ENCODE measurements around the gene HSH2D.
"Not testable (repeated sequence)": the region's sequence is repeated elsewhere in the genome, so short reads cannot be mapped to it uniquely, and the experiment has no call there.

Gene HSH2D

DNA sequence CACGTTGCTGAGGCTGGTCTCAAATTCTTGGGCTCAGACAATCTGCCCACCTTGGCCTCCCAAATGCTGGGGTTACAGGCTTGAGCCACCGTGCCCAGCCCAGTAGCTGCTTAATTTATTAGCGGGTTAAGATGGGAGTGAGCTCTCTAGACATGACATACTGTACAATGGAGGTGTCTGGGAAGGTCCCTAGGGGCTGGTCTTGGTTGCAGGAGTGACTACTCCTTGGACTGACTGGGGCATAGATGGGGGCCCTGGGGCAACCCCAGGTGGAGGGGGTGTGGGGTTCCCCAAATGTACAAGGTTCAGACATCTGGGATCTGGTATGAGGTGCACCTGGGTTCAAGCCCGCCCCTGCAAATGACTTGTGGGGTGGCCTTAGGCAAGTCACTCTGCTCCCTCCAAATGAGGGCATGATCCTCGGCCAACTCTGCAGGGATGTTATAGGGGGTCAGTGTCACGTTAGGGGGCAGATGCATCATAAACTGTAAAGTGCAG, 17.0 kb downstream of the HSH2D start:
- no peaks in the 10 kb centered on the region for H3K9me3 ChIP-seq (ENCODE audit: control insufficient read depth, low read length)
- H3K4me3 ChIP-seq (ENCODE audit: low read length): no peak overlapping the region
- H3K4me1 ChIP-seq (ENCODE audit: control insufficient read depth, insufficient read depth, low read length): peaks cover 6% of the 10 kb centered on the region
- peaks cover 6% of the 10 kb centered on the region for H3K27me3 ChIP-seq (replicated peaks; ENCODE audit: control insufficient read depth, insufficient read depth, low read length)
- H3K9ac ChIP-seq (ENCODE audit: low read length): no peak overlapping the region
- H3K36me3 ChIP-seq (ENCODE audit: control insufficient read depth, insufficient read depth, low read length, severe bottlenecking): no peaks in the 10 kb centered on the region
- no peak for DNase-seq (ENCODE audit: low read depth)

GRCh38 chr19:16160943-16161560, 17.6 kb downstream of the HSH2D start:
- DNase-seq (ENCODE audit: low read depth): peak; percentile 57
- no peak overlapping the region for H3K4me3 ChIP-seq (ENCODE audit: low read length)
- H3K36me3 ChIP-seq (ENCODE audit: control insufficient read depth, insufficient read depth, low read length, severe bottlenecking): no peaks in the 10 kb centered on the region
- H3K4me1 ChIP-seq (ENCODE audit: control insufficient read depth, insufficient read depth, low read length): peaks cover 6% of the 10 kb centered on the region
- H3K9ac ChIP-seq (ENCODE audit: low read length): no peak overlapping the region
- no peaks in the 10 kb centered on the region for H3K9me3 ChIP-seq (ENCODE audit: control insufficient read depth, low read length)
- H3K27me3 ChIP-seq (replicated peaks; ENCODE audit: control insufficient read depth, insufficient read depth, low read length): no peaks in the 10 kb centered on the region

DNA sequence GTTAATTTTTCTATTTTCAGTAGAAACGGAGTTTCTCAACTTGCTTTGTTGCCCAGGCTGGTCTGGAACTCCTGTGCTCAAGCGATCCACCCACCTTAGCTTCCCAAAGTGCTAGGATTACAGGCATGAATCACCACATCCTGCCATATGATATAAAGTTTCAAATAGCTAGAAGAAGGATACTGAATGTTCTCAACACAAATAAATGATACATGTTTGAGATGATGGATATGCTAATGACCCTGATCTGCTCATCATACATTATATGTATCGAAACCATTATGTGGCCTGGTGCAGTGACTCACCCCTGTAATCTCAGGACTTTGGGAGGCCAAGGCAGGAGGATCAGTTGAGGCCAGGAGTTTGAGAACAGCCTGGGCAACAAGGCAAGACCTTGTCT, 18.4 kb downstream of the HSH2D start:
- Histone ChIP-seq H3K4me3 (ENCODE audit: low read length) (no peak overlapping the region), H3K4me1 (ENCODE audit: control insufficient read depth, insufficient read depth, low read length) (peaks cover 6% of the 10 kb centered on the region), H3K9me3 (ENCODE audit: control insufficient read depth, low read length) (no peaks in the 10 kb centered on the region), H3K9ac (ENCODE audit: low read length) (no peak overlapping the region), H3K36me3 (ENCODE audit: control insufficient read depth, insufficient read depth, low read length, severe bottlenecking) (no peaks in the 10 kb centered on the region), H3K27me3 (replicated peaks; ENCODE audit: control insufficient read depth, insufficient read depth, low read length) (no peaks in the 10 kb centered on the region)
- peak; percentile 67 for DNase-seq (ENCODE audit: low read depth)

GRCh38 chr19:16164222-16164890, 20.9 kb downstream of the HSH2D start:
- no peaks in the 10 kb centered on the region for H3K36me3 ChIP-seq (ENCODE audit: control insufficient read depth, insufficient read depth, low read length, severe bottlenecking)
- H3K9me3 ChIP-seq (ENCODE audit: control insufficient read depth, low read length): no peaks in the 10 kb centered on the region
- H3K9ac ChIP-seq (ENCODE audit: low read length): no peak overlapping the region
- H3K4me1 ChIP-seq (ENCODE audit: control insufficient read depth, insufficient read depth, low read length): peaks cover 6% of the 10 kb centered on the region
- DNase-seq (ENCODE audit: low read depth): no peak
- no peaks in the 10 kb centered on the region for H3K27me3 ChIP-seq (replicated peaks; ENCODE audit: control insufficient read depth, insufficient read depth, low read length)
- no peak overlapping the region for H3K4me3 ChIP-seq (ENCODE audit: low read length)

DNA sequence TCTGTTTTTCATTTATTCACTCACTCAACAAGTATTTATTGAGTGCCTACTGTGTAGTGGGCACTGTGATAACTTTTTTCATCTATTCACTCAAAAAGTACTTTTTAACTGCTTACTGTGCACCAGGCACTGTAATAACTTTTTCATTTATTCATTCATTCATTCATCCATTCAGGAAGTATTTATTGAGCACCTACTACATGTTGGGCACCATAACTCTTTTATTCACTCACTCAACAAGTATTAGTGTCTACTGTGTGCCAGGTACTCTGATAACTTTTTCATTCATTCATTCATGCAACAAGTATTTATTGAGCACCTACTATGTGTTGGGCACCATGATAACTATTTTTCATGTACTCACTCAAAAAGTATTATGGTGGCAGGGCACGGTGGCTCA, 22.9 kb downstream of the HSH2D start:
- H3K9me3 ChIP-seq (ENCODE audit: control insufficient read depth, low read length): no peaks in the 10 kb centered on the region
- H3K9ac ChIP-seq (ENCODE audit: low read length): no peak overlapping the region
- H3K4me1 ChIP-seq (ENCODE audit: control insufficient read depth, insufficient read depth, low read length): peaks cover under 1% of the 10 kb centered on the region
- no peaks in the 10 kb centered on the region for H3K36me3 ChIP-seq (ENCODE audit: control insufficient read depth, insufficient read depth, low read length, severe bottlenecking)
- H3K4me3 ChIP-seq (ENCODE audit: low read length): no peak overlapping the region
- no peak for DNase-seq (ENCODE audit: low read depth)
- H3K27me3 ChIP-seq (replicated peaks; ENCODE audit: control insufficient read depth, insufficient read depth, low read length): peaks cover 4% of the 10 kb centered on the region

DNA sequence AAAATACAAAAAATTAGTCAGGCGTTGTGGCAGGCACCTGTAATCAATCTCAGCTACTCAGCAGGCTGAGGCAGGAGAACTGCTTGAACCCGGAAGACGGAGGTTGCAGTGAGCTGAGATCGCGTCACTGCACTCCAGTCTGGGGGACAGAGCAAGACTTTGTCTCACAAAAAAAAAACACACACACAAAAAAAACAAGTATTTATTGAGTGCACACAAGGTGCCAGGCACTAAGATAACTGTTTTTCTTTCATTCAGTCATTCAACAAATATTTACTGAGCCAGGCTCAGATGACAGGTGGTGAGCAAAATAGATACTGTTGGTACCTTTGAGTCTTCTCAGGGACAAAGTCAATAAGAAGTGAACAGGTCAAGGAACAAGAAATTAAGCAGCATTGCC, 23.6 kb downstream of the HSH2D start:
- no peak for DNase-seq (ENCODE audit: low read depth)
- peaks cover 6% of the 10 kb centered on the region for H3K27me3 ChIP-seq (replicated peaks; ENCODE audit: control insufficient read depth, insufficient read depth, low read length)
- H3K9me3 ChIP-seq (ENCODE audit: control insufficient read depth, low read length): no peaks in the 10 kb centered on the region
- H3K36me3 ChIP-seq (ENCODE audit: control insufficient read depth, insufficient read depth, low read length, severe bottlenecking): no peaks in the 10 kb centered on the region
- no peak overlapping the region for H3K4me3 ChIP-seq (ENCODE audit: low read length)
- H3K4me1 ChIP-seq (ENCODE audit: control insufficient read depth, insufficient read depth, low read length): no peaks in the 10 kb centered on the region
- no peak overlapping the region for H3K9ac ChIP-seq (ENCODE audit: low read length)

GRCh38 chr19:16168465-16169081, 25.1 kb downstream of the HSH2D start:
- Histone ChIP-seq H3K9me3 (ENCODE audit: control insufficient read depth, low read length) (no peaks in the 10 kb centered on the region), H3K4me1 (ENCODE audit: control insufficient read depth, insufficient read depth, low read length) (no peaks in the 10 kb centered on the region), H3K9ac (ENCODE audit: low read length) (no peak overlapping the region), H3K27me3 (replicated peaks; ENCODE audit: control insufficient read depth, insufficient read depth, low read length) (peaks cover 6% of the 10 kb centered on the region), H3K4me3 (ENCODE audit: low read length) (no peak overlapping the region), H3K36me3 (ENCODE audit: control insufficient read depth, insufficient read depth, low read length, severe bottlenecking) (no peaks in the 10 kb centered on the region)
- no peak for DNase-seq (ENCODE audit: low read depth)

DNA sequence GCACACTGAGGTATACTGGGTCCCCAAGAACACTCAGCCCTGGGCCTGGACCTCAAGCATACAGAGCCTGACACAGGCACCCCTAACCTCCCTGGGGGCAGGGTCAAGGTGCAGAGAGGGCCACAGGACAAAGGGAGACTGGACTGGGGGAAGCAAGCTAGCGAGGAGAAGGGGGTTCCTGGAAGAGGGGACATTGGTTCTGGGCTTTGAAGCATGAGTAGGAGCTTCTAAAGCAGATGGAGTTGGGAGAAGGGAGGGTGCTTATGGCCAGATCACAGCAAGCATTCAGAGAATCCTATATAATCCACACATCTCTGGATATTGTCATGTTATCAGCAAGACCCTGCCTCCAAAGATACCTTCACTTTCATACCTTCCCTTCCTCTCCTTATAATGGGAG, 26.6 kb downstream of the HSH2D start:
- Histone ChIP-seq H3K9ac (ENCODE audit: low read length) (no peak overlapping the region), H3K4me3 (ENCODE audit: low read length) (no peak overlapping the region), H3K27me3 (replicated peaks; ENCODE audit: control insufficient read depth, insufficient read depth, low read length) (peaks cover 6% of the 10 kb centered on the region), H3K9me3 (ENCODE audit: control insufficient read depth, low read length) (peaks cover under 1% of the 10 kb centered on the region), H3K36me3 (ENCODE audit: control insufficient read depth, insufficient read depth, low read length, severe bottlenecking) (no peaks in the 10 kb centered on the region), H3K4me1 (ENCODE audit: control insufficient read depth, insufficient read depth, low read length) (no peaks in the 10 kb centered on the region)
- no peak for DNase-seq (ENCODE audit: low read depth)

DNA sequence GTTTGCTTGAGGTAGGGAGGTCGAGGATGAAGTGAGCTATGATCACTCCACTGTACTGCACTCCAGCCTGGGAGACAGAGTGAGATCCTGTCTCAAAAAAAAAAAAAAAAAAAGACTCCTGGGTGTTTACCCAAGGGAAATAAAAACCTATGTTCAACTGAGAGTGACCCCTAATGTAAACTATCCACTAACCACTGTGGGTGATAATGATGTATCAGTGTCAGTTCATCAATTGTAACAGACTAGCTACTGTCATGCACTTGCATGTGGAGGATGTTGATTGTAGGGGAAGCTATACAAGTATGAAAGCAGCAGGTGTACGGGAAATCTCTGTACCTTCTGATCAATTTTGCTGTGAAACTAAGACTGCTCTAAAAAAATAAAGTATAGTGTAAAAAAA, 32.5 kb downstream of the HSH2D start:
- no peak for DNase-seq (ENCODE audit: low read depth)
- no peak overlapping the region for H3K4me3 ChIP-seq (ENCODE audit: low read length)
- no peak overlapping the region for H3K9ac ChIP-seq (ENCODE audit: low read length)
- H3K36me3 ChIP-seq (ENCODE audit: control insufficient read depth, insufficient read depth, low read length, severe bottlenecking): no peaks in the 10 kb centered on the region
- H3K4me1 ChIP-seq (ENCODE audit: control insufficient read depth, insufficient read depth, low read length): peaks cover 9% of the 10 kb centered on the region
- peaks cover 4% of the 10 kb centered on the region for H3K27me3 ChIP-seq (replicated peaks; ENCODE audit: control insufficient read depth, insufficient read depth, low read length)
- H3K9me3 ChIP-seq (ENCODE audit: control insufficient read depth, low read length): peaks cover 8% of the 10 kb centered on the region

DNA sequence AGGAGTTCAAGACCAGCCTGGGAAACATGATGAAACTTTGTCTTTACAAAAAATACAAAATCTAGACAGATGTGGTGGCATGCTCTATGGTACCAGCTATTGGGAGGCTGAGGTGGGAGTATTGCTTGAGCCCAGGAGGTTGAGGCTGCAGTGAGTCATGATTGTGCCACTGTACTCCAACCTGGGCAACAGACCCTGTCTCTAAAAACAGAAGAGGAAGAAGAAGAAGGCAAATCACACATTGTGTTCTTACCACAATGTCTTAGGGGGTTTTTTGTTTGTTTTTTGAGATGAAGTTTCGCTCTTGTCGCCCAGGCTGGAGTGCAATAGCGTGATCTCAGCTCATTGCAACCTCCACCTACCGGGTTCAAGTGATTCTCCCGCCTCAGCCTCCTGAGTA, 35.4 kb downstream of the HSH2D start:
- not testable (repeated sequence) for DNase-seq (ENCODE audit: low read depth)

GRCh38 chr19:16180611-16181010, 37.1 kb downstream of the HSH2D start:
- peak overlapping the region; percentile 59 for H3K9ac ChIP-seq (ENCODE audit: low read length)
- peak; percentile 91 for DNase-seq (ENCODE audit: low read depth)

More for the DNA sequence above, 35.4 kb downstream of the HSH2D start:
- H3K4me3 ChIP-seq (ENCODE audit: low read length); H3K27me3 ChIP-seq (replicated peaks; ENCODE audit: control insufficient read depth, insufficient read depth, low read length); H3K9me3 ChIP-seq (ENCODE audit: control insufficient read depth, low read length); H3K36me3 ChIP-seq (ENCODE audit: control insufficient read depth, insufficient read depth, low read length, severe bottlenecking); H3K9ac ChIP-seq (ENCODE audit: low read length): not testable (repeated sequence)
- H3K4me1 ChIP-seq (ENCODE audit: control insufficient read depth, insufficient read depth, low read length): peaks cover 15% of the 10 kb centered on the region

More at GRCh38 chr19:16180611-16181010, 37.1 kb downstream of the HSH2D start:
- H3K36me3 ChIP-seq (ENCODE audit: control insufficient read depth, insufficient read depth, low read length, severe bottlenecking): no peaks in the 10 kb centered on the region
- no peaks in the 10 kb centered on the region for H3K27me3 ChIP-seq (replicated peaks; ENCODE audit: control insufficient read depth, insufficient read depth, low read length)
- H3K4me1 ChIP-seq (ENCODE audit: control insufficient read depth, insufficient read depth, low read length): peaks cover 20% of the 10 kb centered on the region
- peaks cover 2% of the 10 kb centered on the region for H3K9me3 ChIP-seq (ENCODE audit: control insufficient read depth, low read length)
- H3K4me3 ChIP-seq (ENCODE audit: low read length): peak overlapping the region; percentile 43
